KBM-7 (cell line): ENCODE results near the gene PISD.
"Not testable (repeated sequence)": the region's sequence is repeated elsewhere in the genome, so short reads cannot be mapped to it uniquely, and the experiment has no call there.

Experiments used
- DNase-seq: peaks from one replicate; pipeline ENCODE4 v3.0.0-alpha.2; 2015
- in situ Hi-C: fragments of 300-500 bp; cut with MboI; formaldehyde crosslinking; loops from 2 replicates; pipeline ENCODE4 v1.14.3; 2020; ENCODE audit warnings: low sequenced_read_pairs, low pct_unique_long_range_greater_than_20kb, mixed read lengths

PISD gene

GRCh38 chr22:31661851-31662667 is at the start of gene PISD:
PISD (minus strand) TSS chr22:31662215; CDS start chr22:31662208, 7 bp downstream.
- in situ Hi-C loops: loop anchor here (25.0 kb wide), 1 partner anchor 300 kb away; no protein-coding TSS in a partner anchor

GRCh38 chr22:31711226-31711625 is 49.2 kb upstream of the PISD start:
- DNase-seq, in situ Hi-C loops: not testable (repeated sequence)

More at GRCh38 chr22:31661851-31662667, at the start of gene PISD:
- peak; percentile 98 for DNase-seq

- no peak for DNase-seq
- in situ Hi-C loops: no loop called here
Observed at GRCh38 chr22:31707519-31707918, 45.5 kb upstream of the PISD start.

DNA sequence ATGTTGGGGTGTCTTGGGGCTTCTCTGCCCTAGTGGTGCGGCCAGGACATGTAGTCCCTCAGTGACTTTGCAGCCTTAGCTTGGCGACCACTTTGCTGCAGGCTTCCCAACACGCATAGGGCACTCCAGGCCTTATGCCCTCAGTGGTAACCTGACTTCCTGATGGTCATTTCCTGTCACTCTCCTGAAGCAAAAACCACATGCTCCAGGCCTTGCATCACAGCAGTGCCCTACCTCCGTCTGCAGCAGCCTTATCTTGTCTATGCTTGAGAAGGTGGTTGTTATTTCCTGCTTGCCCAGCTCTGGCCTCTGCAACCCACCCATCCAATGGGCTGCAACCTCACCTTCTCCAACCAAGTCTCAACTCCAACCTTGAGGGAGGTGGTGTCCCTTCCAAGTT is 33.4 kb upstream of the PISD start:
- in situ Hi-C loops: no loop called here
- peak; percentile 11 for DNase-seq

DNA sequence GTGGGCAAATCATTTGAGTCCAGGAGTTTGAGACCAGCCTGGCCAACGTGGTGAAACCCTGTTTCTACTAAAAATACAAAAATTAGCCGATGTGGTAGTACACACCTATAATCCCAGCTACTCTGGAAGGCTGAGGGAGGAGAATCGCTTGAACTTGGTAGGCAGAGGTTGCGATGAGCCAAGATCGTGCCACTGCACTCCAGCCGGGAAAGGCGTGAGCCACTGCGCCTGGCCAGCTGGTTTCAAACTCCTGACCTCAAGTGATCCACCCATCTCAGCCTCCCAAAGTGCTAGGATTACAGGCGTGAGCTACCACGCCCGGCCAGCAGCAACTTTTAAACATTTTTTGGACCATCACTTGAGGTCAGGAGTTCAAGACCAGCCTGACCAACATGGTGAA is 32.0 kb upstream of the PISD start:
- in situ Hi-C loops, DNase-seq: not testable (repeated sequence)

GRCh38 chr22:31692186-31692886 is 30.3 kb upstream of the PISD start:
- DNase-seq: peak; percentile 25
- in situ Hi-C loops: no loop called here

- DNase-seq: no peak
- in situ Hi-C loops: no loop called here
Observed at GRCh38 chr22:31691408-31691807, 29.4 kb upstream of the PISD start.

GRCh38 chr22:31683181-31684105 is 21.4 kb upstream of the PISD start:
- in situ Hi-C loops: no loop called here
- DNase-seq: no peak

DNA sequence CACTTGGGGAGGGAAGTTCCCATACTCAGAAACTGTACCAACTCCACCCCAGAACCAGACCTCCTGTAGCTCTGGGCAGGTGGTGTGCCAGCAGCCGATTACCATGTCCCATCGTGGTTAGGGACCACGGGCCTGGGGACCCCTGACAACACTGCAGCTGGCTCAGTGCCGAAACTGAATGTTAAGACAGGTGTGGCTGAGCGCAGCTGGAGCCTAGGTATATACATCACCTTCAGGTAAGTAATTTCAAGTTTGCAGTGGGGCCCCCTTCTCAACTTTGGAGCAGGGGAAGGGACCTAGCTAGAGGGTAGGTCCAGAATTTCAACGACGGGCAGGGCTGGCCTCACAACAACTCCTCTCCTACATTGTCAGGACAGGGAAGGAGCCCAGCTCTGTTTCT is 20.7 kb upstream of the PISD start:
- no peak for DNase-seq
- in situ Hi-C loops: no loop called here

DNA sequence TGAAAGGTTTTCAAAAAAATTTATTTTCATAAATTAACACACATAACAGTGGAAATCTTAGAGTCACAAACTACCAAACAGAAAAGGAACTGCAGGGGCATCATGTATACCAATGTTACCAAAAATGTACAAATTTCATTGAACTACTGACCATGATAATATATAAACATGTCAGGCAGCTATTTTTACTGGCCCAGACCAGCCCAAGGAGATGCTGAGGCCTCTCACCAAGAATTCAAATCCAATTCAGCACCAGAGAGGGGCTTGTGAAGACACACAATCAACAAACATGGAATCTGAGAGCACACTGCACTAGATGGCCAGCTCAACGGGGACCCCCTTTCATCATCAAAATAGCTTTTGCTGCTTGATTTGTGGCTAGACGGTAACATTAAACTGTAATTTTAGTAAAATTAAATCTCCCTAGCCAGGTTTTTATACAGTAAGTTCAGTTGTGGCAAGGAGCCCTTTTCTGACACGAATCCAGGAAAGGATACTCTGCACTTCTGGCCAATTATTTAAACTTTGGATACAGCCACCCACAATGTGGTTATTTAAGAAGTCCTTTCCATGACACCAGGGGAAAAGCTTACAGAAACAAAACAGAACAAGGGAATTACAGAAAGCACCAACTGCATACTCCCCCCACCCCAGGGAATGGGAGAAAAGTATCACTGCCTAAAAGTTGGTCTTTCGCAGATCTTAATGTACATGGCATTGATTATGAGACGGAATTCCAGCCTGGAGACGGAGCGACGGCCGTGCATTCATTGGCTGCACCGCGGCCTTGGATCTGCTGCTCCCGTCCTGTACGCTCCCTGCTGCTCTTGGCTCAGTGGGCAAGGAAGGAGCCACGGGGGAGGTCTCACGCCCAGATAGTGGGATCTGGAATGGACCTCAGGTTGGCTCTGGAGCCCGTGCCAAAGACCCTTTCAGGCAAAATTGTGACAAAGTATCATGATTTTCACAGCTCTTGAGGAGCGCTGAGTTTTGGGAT is 19.6 kb upstream of the PISD start:
- DNase-seq: no peak
- in situ Hi-C loops: no loop called here

DNA sequence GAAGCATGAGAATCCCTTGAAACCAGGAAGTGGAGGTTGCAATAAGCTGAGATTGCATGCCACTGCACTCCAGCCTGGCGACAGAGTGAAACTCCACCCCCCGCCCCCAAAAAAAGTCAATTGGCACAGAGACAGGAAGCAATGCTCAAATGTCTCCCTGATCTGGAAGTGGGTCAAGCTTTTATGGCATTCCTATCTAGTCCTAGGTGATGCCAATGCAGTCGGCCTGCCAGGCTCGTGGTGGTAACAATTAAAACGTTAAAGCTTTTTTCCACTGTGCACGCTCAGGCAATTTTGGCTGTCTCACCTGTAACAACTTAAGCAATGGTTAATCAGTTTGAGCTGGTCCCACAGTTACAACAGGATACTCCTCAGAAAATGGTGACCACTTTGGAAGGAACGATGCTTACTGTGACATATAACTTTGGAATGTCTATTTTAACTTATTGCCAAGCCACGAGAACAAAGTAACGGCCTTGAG is 18.9 kb upstream of the PISD start:
- in situ Hi-C loops: no loop called here
- no peak for DNase-seq

GRCh38 chr22:31678748-31679147 is 16.7 kb upstream of the PISD start:
- no peak for DNase-seq
- in situ Hi-C loops: no loop called here

- DNase-seq: no peak
Observed at GRCh38 chr22:31676700-31677099, 14.7 kb upstream of the PISD start.

DNA sequence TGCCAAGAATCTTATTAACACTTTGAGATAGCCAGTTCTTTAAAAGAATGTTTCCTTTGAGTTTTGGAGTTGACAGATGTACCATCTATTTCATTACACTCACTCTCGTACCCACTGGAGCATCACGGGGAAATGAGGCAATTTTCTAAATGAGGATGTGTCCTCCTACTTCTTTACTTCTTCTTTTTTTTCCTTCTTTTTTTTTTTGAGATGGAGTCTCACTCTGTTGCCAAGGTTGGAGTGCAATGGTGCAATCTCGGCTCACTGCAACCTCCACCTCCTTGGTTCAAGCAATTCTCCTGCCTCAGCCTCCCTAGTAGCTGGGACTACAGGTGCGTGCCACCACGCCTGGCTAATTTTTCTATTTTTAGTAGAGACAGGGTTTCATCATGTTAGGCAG is 12.2 kb upstream of the PISD start:
- DNase-seq: peak; percentile 87
- in situ Hi-C loops: loop anchor here (25.0 kb wide), 1 partner anchor 288 kb away; no protein-coding TSS in a partner anchor

More at GRCh38 chr22:31676700-31677099, 14.7 kb upstream of the PISD start:
- in situ Hi-C loops: no loop called here

DNA sequence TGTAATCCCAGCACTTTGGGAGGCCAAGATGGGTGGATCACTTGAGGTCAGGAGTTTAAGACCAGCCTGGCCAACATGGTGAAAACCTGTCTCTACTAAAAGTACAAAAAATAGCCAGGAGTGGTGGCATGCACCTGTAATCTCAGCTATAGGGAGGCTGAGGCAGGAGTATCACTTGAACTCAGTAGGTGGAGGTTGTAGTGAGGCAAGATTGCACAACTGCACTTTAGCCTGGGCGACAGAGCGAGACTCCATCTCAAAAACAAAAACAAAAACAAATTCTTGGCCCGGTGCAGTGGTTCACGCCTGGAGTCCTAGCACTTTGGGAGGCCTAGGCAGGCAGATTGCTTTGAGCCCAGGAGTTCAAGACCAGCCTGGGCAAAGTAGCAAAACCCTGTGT is 6.8 kb upstream of the PISD start:
- in situ Hi-C loops: loop anchor here (25.0 kb wide), 1 partner anchor 293 kb away; no protein-coding TSS in a partner anchor
- DNase-seq: not testable (repeated sequence)

DNA sequence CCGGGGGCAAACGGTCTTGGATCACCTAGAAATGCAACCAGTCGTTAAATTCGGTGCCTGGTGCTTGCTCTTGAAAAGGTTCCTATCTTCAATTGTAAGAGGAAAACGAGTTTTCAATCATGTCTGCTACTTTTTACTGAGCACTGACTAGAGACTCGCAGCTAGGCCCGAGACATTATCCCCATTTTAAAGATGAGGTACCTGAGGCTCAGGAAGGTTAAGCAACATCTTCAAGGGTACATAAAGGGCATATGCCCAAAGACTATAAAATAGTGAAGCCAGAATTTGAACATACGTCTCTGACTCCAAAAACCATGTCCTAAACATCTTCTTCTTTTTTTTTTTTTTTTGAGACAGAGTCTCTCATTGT is 638 bp upstream of the PISD start:
- in situ Hi-C loops: loop anchor here (25.0 kb wide), 1 partner anchor 300 kb away; no protein-coding TSS in a partner anchor
- DNase-seq: no peak

- in situ Hi-C loops: loop anchor here (25.0 kb wide), 1 partner anchor 301 kb away; no protein-coding TSS in a partner anchor
Observed at GRCh38 chr22:31660860-31661341, 1.1 kb downstream of the PISD start.

GRCh38 chr22:31659246-31659645 is 2.8 kb downstream of the PISD start:
- in situ Hi-C loops: loop anchor here (25.0 kb wide), 1 partner anchor 303 kb away; no protein-coding TSS in a partner anchor
- no peak for DNase-seq

More at GRCh38 chr22:31660860-31661341, 1.1 kb downstream of the PISD start:
- not testable (repeated sequence) for DNase-seq
